ENCODE measurements around the gene AMER3.

Gene AMER3

GRCh38 chr2:130786076-130786475, 30.7 kb downstream of the AMER3 start:
- no peak for FAIRE-seq

DNA sequence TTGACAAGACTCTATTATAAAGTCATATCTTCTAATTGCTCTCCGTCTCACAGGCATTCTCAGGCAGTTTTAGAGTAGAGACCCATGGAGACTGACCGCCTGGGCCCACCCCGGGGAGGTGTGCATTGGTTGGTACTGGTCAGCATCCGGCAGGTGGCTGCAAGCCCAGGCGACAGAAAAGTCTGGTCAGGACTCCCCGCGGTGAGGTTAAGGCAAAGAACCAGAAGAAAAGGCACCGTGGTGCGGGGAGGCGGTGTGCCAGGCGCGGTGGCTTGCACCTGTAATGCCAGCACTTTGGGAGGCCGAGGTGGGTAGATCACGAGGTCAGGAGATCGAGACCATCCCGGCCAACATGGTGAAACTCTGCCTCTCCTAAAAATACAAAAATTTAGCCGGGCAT, 32.5 kb downstream of the AMER3 start:
- no peak for FAIRE-seq

GRCh38 chr2:130790312-130790711, 35.0 kb downstream of the AMER3 start:
- no peak for FAIRE-seq

- no peak for FAIRE-seq
Measured at GRCh38 chr2:130790804-130791616, 35.7 kb downstream of the AMER3 start.

GRCh38 chr2:130791617-130791939, 36.2 kb downstream of the AMER3 start:
- no peak for FAIRE-seq

- no peak for FAIRE-seq
Measured at GRCh38 chr2:130795431-130795830, 40.1 kb downstream of the AMER3 start.

GRCh38 chr2:130796290-130796689, 41.0 kb downstream of the AMER3 start:
- no peak for FAIRE-seq

GRCh38 chr2:130797493-130798435, 42.4 kb downstream of the AMER3 start:
- no peak for FAIRE-seq

DNA sequence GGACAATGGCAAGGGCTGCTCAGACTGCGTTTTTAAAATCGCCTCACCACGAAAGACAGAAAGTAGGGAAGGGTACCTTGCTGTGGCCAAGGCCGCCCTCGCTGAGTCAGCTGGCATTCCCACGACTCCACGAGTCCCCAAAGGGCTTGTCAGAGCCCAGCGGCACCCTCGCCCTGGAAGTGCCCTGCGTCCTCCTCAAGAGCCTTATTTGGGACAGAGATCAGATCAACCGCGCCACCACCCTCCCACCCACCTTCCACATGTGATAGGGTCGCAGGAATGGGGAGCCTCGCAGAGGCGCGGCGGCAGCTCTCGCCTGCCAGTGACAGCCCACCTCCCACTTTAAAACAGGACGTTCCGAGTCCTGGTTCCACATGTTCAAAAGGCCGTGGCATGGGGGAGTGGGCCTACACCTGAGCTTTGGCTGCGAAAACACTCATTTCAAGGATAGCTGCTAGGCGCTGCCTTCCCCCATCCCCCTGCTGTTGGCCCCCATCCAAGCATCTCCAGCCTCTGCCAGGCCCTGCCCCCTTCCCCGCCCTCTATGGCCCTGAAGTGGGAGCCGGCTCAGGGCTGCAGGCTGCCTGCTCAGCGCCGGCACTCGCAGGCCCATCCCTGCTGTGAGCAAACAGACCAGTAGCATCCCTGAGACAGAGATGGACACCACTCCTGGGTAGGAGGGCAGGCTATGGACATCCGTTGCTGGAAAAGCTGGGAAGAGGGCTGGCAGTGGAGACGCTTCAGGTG, 43.3 kb downstream of the AMER3 start:
- no peak for FAIRE-seq

DNA sequence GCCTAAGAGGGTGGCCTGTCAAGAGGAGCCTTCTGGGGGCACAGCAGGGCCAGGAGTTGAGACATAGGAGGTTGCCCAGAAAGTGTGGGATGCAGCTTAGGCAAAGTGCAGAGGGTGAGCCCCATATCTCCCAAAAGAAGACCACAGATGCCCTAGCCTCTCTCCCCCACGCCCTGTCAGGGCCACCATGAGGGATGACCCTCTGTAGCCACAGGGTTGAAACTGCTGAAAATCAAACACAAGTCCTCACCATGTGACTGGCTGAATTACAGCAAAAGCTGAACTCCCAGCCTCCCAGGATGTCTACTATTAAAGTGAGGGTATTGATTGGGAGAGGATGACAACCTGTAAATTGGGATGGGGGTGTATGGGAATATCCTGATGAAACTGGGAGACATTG, 44.0 kb downstream of the AMER3 start:
- FAIRE-seq = no peak

- FAIRE-seq = no peak
Measured at GRCh38 chr2:130805613-130806012, 50.3 kb downstream of the AMER3 start.

GRCh38 chr2:130806370-130806769, 51.0 kb downstream of the AMER3 start:
- FAIRE-seq = no peak

DNA sequence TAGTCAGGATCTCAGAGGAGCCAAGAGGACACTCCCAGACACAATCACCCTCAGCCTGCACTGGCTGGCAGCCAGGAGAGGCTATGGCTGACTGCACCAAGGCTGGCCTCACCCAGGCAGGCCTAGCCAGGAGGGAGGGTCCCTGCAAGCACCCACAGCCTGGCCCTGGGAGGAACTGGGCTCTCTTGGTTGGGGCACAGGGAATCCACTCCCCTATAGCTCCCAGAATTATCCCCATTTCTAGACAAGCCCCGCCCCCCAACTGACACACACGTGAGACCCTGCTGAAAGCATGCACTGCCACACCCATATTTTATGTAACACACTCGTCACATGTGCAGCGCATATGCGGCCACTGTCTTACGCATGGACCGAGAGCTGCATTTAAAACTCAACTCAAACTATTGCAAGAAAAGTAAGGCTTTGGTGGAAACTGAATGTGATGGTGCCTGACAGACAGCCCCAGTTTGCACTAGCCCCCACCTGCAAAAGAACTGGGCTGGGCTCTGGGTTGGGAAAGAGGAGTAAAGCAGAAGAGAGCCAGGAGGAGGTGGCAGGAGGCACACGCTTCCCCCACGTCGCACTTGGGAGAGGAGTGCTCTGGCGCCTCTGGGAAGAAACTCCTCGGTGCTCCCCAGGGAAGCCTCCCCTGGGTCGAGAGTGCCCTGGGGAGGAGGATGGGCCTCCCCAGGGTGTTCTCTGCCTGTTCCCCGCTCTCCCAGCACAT, 52.5 kb downstream of the AMER3 start:
- FAIRE-seq = no peak

DNA sequence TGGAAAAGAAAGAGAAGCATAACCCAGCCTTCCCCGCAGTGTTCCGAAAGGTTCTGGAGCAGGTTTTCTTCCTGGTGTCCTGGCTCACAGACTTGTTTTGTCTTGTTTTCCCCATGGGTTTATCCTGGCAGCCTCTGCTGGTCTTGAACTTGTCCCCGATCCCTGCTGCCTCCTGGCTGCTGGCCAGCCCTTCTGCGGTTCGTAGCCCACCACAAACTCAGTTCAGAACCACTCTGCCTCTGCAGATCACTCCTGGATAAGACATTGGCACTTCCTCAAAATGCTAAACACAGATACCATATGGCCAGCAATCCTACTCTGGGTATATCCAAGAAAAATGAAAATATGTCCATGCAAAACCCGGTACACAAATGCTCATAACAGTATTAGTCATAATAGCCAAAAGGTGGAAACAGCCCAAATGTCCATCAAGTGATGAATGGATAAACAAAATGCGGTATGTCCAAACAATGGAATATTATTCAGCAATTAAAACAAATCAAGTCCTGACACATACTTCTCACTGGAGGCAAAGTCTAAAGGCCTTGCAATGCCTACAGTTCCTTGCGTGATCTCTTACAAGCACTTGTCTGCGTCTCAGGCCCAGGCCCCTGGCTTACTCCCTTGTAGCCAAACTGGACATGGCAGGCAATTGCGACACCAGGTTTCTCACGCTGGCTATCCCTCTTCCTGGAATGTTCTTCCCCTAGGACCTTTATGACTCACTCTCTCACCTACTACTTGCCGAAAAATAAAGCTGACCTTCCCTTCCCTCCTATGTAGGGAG, 53.3 kb downstream of the AMER3 start:
- FAIRE-seq = no peak

DNA sequence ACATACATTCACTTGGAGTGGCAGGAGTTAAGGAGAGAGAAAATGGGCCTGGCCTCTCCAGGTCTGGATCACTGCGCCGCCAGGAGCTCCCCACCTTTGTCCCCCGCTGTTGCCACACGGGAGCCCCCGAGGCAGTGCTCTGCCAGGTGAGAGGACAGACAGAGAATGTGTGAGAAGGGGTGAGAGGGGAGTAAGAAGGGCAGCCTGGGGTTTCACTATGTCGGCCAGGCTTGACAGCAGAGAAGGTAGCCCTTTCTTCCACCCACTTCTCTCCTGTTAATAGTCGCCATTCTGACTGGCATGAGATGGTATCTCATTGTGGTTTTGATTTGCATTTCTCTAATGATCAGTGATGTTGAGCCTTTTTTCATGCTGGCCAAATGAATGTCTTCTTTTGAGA, 55.1 kb downstream of the AMER3 start:
- FAIRE-seq = no peak

GRCh38 chr2:130813722-130814121, 58.4 kb downstream of the AMER3 start:
- FAIRE-seq = no peak

GRCh38 chr2:130814931-130815680, 59.8 kb downstream of the AMER3 start:
- FAIRE-seq = no peak

All from endometrium (tissue), 2 donors.